ENCODE measurements around the gene COL20A1. TPM values are rescaled to one million over a fixed set of nuclear protein-coding genes. Genes with fewer than 3 reads are reported as not detected.

Gene COL20A1
- total RNA-seq, 4 donors from 2014 or later, result 0.97 to 1.2 TPM; not detected in 2

DNA sequence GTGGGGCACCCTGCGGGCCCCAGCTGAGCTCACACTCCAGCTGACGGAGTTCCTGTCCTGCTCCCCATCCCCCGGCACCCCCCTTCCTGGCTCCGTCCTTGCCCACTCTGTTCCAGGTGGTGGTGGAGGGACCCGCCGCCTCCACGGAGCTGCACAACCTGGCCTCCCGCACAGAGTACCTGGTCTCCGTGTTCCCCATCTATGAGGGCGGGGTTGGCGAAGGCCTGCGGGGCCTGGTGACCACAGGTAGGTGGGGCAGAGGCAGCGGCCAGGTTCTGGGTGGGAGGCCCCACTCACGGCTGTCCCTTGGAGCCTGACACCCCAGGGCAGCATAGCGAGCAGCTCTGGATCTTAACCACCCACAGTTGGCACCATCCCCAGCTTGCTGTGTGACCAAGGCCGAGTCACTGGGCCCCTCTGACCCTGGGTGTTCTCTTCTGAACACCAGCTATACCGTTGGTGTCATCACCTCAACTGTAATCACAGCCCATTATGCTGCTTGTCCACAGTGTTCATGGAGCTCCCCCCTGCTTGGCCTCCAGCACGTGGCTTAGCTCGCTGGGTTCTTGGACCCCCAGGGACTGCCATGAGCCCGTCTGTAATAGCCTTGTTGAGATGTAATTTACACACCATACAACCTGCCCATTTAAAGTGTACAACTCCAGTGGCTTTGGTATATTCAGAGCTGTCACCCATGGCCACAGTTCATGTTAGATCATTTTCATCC is 17.4 kb downstream of the COL20A1 start:
- no peak for DNase-seq
- no peak overlapping the region for H3K4me3 ChIP-seq
- H3K27ac ChIP-seq, result no peak overlapping the region
- H3K36me3 ChIP-seq, result no peaks in the 10 kb centered on the region
- no peaks in the 10 kb centered on the region for H3K9me3 ChIP-seq
- H3K27me3 ChIP-seq, result peaks cover 0 to 10% of the 10 kb centered on the region in 2 donors
- H3K4me1 ChIP-seq, result no peaks in the 10 kb centered on the region
- intact Hi-C loops (cut with DNase I; ENCODE audit: low total_unique reads), result loop anchor here (5.0 kb wide), 1 partner anchor 273 kb away; no protein-coding TSS in a partner anchor
- TF ChIP-seq POLR2A (IDR thresholded peaks at IDR 0.05), result no peak
- TF ChIP-seq, protein P1, sequence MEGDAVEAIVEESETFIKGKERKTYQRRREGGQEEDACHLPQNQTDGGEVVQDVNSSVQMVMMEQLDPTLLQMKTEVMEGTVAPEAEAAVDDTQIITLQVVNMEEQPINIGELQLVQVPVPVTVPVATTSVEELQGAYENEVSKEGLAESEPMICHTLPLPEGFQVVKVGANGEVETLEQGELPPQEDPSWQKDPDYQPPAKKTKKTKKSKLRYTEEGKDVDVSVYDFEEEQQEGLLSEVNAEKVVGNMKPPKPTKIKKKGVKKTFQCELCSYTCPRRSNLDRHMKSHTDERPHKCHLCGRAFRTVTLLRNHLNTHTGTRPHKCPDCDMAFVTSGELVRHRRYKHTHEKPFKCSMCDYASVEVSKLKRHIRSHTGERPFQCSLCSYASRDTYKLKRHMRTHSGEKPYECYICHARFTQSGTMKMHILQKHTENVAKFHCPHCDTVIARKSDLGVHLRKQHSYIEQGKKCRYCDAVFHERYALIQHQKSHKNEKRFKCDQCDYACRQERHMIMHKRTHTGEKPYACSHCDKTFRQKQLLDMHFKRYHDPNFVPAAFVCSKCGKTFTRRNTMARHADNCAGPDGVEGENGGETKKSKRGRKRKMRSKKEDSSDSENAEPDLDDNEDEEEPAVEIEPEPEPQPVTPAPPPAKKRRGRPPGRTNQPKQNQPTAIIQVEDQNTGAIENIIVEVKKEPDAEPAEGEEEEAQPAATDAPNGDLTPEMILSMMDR (IDR thresholded peaks at IDR 0.05), result no peak

DNA sequence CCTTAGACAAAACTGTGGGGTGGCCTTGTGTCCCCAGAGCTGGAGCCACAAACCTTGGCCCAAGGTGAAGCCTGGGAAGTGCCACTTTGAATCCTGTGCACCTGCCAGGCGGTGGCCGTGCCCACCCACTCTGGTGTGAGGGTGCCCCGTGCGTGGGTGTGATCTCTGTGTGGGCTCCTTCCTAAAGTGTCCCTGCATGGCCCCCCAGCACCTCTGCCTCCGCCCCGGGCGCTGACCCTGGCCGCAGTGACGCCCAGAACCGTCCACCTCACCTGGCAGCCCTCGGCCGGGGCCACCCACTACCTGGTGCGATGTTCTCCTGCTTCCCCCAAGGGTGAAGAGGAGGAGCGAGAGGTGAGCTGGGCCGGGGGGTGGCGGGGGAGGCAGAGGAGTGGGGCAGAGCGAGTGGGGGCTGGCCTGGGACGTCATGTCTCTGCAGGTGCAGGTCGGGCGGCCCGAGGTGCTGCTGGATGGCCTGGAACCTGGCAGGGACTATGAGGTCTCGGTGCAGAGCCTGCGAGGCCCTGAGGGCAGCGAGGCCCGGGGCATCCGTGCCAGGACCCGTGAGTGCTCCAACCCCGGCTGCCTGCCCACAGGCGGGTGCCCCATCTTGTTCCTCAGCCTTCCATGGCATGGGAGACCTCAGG is 18.3 kb downstream of the COL20A1 start:
- peaks cover 0 to 9% of the 10 kb centered on the region in 2 donors for H3K27me3 ChIP-seq
- no peak overlapping the region for H3K27ac ChIP-seq
- DNase-seq, result no peak
- H3K36me3 ChIP-seq, result no peaks in the 10 kb centered on the region
- H3K4me1 ChIP-seq, result no peaks in the 10 kb centered on the region
- H3K4me3 ChIP-seq, result no peak overlapping the region
- TF ChIP-seq, protein P1 (IDR thresholded peaks at IDR 0.05), result no peak
- no peaks in the 10 kb centered on the region for H3K9me3 ChIP-seq
- intact Hi-C loops (cut with DNase I; ENCODE audit: low total_unique reads), result loop anchor here (5.0 kb wide), 1 partner anchor 274 kb away; no protein-coding TSS in a partner anchor

DNA sequence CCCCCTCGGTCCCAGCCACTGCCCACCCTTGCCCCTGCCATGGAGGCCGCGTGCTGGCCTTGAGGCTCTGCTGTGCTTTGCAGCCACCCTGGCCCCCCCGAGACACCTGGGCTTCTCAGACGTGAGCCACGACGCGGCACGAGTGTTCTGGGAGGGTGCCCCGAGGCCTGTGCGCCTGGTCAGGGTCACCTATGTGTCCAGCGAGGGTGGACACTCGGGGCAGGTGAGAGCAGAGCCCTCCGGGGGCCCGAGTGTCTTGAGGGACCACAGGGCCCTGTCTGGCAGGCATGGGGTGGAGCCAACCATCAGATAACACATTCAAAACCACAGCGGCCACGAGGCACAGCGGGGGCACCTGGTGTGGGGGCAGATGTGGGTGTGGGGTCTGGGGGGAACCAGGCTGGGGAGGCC is 18.9 kb downstream of the COL20A1 start:
- Histone ChIP-seq H3K27me3 (peaks cover 0 to 5% of the 10 kb centered on the region in 2 donors), H3K9me3 (no peaks in the 10 kb centered on the region)
- intact Hi-C loops (cut with DNase I; ENCODE audit: low total_unique reads), result loop anchor here (5.0 kb wide), 1 partner anchor 275 kb away; no protein-coding TSS in a partner anchor

DNA sequence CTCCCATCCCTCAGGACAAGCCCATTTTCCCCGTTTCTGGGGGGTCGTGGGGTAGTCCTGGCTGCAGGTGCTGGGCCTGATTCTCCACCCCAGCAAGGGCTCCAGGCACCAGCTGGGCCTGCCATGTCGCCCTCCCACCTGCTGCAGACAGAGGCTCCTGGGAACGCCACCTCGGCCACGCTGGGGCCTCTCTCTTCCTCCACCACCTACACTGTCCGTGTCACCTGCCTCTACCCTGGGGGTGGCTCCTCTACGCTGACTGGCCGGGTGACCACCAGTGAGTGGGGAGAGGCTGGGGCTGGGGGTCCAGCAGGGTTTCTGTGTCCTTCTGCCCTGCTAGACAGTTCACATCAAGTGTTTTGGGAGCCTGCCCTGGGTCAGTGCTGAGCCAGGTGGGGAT is 19.3 kb downstream of the COL20A1 start:
- DNase-seq, result no peak
- intact Hi-C loops (cut with DNase I; ENCODE audit: low total_unique reads), result loop anchor here (5.0 kb wide), 1 partner anchor 275 kb away; no protein-coding TSS in a partner anchor
- TF ChIP-seq, protein P1 (IDR thresholded peaks at IDR 0.05), result no peak
- TF ChIP-seq POLR2A (IDR thresholded peaks at IDR 0.05), result no peak

More for the DNA sequence above, 18.9 kb downstream of the COL20A1 start:
- no peaks in the 10 kb centered on the region for H3K4me1 ChIP-seq
- TF ChIP-seq, protein P1 (IDR thresholded peaks at IDR 0.05), result no peak
- no peak for TF ChIP-seq POLR2A (IDR thresholded peaks at IDR 0.05)
- no peak overlapping the region for H3K4me3 ChIP-seq
- no peaks in the 10 kb centered on the region for H3K36me3 ChIP-seq
- no peak for DNase-seq
- H3K27ac ChIP-seq, result no peak overlapping the region

More for the DNA sequence above, 19.3 kb downstream of the COL20A1 start:
- H3K9me3 ChIP-seq, result no peaks in the 10 kb centered on the region
- H3K4me3 ChIP-seq, result no peak overlapping the region
- no peaks in the 10 kb centered on the region for H3K4me1 ChIP-seq
- H3K36me3 ChIP-seq, result no peaks in the 10 kb centered on the region
- peaks cover 0 to 5% of the 10 kb centered on the region in 2 donors for H3K27me3 ChIP-seq
- H3K27ac ChIP-seq, result no peak overlapping the region

Data from uterus (tissue), 4 donors.